GM13977 (cell line): ENCODE measurements around the gene PIF1.

Experiments
- DNase-seq: peaks from one replicate; pipeline ENCODE4 v3.0.0; 2012; ENCODE audit warnings: low spot score
- in situ Hi-C: fragments of 300-500 bp; cut with MboI; formaldehyde crosslinking; loops from one replicate; pipeline ENCODE4 v1.12.0; 2022; ENCODE audit warnings: low sequenced_read_pairs, low pct_unique_long_range_greater_than_20kb, mixed read lengths, inconsistent platforms; ENCODE audit not compliant: unreplicated experiment
- TF ChIP-seq, protein P1 (sequence below): IDR thresholded peaks from 2 replicates; pipeline ENCODE4 v1.5.1; 2012; ENCODE audit warnings: mild to moderate bottlenecking, control low read depth; ENCODE audit not compliant: insufficient read depth; ENCODE audit errors: extremely low read depth, missing control alignments

The PIF1 gene, protein sequence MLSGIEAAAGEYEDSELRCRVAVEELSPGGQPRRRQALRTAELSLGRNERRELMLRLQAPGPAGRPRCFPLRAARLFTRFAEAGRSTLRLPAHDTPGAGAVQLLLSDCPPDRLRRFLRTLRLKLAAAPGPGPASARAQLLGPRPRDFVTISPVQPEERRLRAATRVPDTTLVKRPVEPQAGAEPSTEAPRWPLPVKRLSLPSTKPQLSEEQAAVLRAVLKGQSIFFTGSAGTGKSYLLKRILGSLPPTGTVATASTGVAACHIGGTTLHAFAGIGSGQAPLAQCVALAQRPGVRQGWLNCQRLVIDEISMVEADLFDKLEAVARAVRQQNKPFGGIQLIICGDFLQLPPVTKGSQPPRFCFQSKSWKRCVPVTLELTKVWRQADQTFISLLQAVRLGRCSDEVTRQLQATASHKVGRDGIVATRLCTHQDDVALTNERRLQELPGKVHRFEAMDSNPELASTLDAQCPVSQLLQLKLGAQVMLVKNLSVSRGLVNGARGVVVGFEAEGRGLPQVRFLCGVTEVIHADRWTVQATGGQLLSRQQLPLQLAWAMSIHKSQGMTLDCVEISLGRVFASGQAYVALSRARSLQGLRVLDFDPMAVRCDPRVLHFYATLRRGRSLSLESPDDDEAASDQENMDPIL

DNA sequence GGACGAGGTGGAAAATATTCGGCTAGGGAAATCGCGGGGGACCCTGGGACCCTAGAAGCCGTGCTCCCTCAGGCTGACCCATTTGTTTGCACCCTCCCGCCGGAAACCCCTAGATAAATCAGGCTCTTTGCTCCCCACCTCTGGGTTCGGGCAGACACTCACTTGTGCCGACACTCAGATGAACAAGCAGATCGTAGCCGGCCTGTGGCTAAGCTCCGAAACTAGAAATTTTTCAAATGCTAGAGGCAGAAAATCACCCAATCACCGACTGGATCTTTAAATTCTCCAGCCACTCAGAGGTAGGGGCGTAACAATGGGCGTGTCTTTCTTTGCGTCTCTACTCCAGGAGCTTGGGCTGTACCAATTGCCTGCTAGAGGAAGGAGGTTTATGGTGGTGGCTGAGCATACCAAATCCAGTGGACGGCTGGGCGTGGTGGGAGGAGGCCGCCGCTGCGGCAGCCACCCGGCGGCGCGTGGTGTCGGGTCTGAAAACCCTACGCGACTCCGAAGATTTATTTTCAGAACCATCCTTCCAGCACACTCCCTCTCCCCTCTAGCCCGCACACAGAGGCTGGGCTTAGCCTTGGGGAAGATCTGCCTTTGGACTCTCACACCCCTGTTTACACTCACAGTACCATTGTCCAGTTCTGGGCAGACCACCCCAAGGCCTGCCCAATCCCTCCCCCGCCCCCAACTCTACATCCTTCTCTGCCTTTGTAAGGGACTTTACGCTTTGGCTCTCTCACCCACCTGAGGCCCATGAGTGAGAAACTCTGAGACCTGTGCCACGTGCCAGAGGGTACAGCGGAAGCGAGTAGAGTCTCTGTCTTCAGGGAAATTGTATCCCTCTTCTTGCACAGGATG is at the start of gene PIF1:
Gene PIF1, minus strand, starts transcription at position 217 of the 864 bp plus-strand sequence. CDS start 1,312 bp downstream, outside the sequence.
- DNase-seq, result peak; percentile 96
- in situ Hi-C loops, result no loop called here
- TF ChIP-seq, protein P1, sequence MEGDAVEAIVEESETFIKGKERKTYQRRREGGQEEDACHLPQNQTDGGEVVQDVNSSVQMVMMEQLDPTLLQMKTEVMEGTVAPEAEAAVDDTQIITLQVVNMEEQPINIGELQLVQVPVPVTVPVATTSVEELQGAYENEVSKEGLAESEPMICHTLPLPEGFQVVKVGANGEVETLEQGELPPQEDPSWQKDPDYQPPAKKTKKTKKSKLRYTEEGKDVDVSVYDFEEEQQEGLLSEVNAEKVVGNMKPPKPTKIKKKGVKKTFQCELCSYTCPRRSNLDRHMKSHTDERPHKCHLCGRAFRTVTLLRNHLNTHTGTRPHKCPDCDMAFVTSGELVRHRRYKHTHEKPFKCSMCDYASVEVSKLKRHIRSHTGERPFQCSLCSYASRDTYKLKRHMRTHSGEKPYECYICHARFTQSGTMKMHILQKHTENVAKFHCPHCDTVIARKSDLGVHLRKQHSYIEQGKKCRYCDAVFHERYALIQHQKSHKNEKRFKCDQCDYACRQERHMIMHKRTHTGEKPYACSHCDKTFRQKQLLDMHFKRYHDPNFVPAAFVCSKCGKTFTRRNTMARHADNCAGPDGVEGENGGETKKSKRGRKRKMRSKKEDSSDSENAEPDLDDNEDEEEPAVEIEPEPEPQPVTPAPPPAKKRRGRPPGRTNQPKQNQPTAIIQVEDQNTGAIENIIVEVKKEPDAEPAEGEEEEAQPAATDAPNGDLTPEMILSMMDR, result no peak

DNA sequence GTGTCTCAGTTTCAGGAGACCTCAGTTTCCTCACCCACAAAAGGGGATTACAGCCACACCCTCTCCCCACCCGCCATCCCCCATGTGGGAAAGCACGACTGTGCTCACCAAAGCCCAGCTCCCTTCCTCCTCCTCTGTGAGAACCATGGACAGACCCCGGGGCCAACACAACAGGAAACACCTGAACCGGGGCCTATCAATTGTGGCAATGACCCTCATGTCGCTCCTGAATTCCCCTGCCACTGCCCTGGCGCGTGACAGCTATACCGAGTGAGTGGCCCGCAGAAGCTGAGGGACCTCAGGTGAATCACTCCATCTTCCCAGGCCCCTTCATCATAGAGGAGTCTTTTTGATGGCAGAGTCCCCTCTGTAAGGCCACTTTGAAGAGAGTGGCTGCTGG is 44.9 kb upstream of the PIF1 start:
- DNase-seq, result no peak
- in situ Hi-C loops, result no loop called here
- TF ChIP-seq, protein P1, result no peak

DNA sequence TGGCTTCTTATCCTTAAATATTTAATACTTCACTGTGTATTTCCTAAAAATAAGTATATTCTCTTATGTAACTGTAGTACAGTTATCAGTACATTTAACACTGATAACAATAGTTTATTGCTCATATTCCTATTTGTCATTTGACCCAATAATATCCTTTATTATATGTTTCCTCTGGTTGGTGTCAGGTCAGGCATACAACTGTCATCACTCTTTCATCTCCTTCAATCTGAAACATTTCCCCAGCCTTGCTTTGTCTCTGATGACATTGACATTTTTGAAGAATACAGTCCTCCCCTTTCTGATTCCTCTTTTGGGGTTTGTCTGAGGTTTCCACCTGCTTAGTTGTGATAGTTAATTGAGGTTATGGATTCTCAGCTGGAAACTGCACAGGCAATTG is 44.1 kb upstream of the PIF1 start:
- in situ Hi-C loops, result no loop called here

DNA sequence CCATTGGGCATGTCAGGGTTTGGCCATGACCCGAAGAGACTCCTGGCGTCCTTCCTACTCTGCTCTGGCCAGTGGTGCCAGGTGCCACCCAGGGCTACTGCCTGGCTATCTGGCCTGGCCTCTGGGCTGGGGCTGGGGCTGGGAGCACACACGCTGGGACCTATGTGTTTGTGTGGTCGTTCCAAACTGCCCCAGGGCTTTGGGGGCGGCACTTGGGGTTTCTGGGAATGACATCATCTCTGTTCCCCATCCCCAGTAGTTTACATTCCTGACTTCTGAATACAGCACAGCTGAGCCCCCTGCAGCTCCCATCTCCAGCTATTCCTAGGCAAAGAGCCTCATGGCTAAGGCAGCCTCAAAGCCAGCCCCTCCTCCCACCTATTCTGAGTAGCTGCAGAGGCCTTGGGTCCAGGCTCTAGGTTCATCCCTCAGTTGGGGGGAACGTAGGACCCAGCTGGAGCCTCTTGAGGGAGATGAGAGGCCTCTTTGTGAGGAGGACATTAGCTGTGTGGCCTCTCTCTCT is 40.6 kb upstream of the PIF1 start:
- TF ChIP-seq, protein P1, result no peak
- in situ Hi-C loops, result no loop called here
- DNase-seq, result no peak

More for the DNA sequence above, 44.1 kb upstream of the PIF1 start:
- DNase-seq, result no peak
- TF ChIP-seq, protein P1, result no peak

DNA sequence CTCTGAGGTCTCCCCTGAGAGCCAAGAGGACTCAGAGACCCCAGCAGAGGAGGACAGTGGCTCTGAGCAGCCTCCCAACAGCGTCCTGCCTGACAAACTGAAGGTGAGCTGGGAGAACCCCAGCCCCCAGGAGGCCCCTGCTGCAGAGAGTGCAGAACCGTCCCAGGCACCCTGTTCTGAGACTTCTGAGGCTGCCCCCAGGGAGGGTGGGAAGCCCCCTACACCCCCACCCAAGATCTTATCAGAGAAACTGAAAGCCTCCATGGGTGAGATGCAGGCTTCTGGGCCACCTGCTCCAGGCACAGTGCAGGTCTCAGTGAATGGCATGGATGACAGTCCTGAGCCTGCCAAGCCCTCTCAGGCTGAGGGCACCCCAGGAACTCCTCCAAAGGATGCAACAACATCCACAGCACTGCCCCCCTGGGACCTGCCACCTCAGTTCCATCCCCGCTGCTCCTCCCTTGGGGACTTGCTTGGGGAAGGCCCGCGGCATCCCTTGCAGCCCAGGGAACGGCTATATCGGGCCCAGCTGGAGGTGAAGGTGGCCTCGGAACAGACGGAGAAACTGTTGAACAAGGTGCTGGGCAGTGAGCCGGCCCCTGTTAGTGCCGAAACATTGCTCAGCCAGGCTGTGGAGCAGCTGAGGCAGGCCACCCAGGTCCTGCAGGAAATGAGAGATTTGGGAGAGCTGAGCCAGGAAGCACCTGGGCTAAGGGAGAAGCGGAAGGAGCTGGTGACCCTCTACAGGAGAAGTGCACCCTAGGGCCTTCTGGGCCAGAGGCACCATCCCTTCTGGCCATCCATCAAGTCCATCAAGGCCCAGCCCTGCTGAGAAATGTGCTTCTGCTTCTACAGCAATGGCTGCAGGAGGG is 39.9 kb upstream of the PIF1 start:
- DNase-seq, result peak; percentile 61
- in situ Hi-C loops, result no loop called here
- TF ChIP-seq, protein P1, result no peak
